ENCODE measurements around the gene TSTD1.

GRCh38 chr1:161086457-161086856 lies 47.7 kb upstream of the TSTD1 start:
- TF ChIP-seq CEBPB (IDR thresholded peaks at IDR 0.05; ENCODE audit: low read depth) (no peak), CTCF (IDR thresholded peaks at IDR 0.05 in 2 of 3, conservative IDR thresholded peaks at IDR 0.05 in 1 of 3; ENCODE audit: borderline replicate concordance in 1 of 3, insufficient read depth in 1 of 3, low read depth in 2 of 3, low read length in 2 of 3) (no peak), SRF (IDR thresholded peaks at IDR 0.05; ENCODE audit: low read depth) (no peak), MAX (IDR thresholded peaks at IDR 0.05) (no peak), REST (IDR thresholded peaks at IDR 0.05; ENCODE audit: low read depth) (no peak), POLR2A (IDR thresholded peaks at IDR 0.05; ENCODE audit: borderline replicate concordance, extremely low read depth, insufficient read depth, insufficient read length) (no peak), YY1 (IDR thresholded peaks at IDR 0.05; ENCODE audit: extremely low read depth, insufficient replicate concordance, low read depth, low read length) (no peak), RAD21 (IDR thresholded peaks at IDR 0.05; ENCODE audit: low read depth) (no peak), POLR2AphosphoS5 (IDR thresholded peaks at IDR 0.05; ENCODE audit: low read depth, low read length) (no peak), SP1 (IDR thresholded peaks at IDR 0.05; ENCODE audit: low read depth) (no peak), EZH2phosphoT487 (IDR thresholded peaks at IDR 0.05; ENCODE audit: borderline replicate concordance) (no peak), SIN3A (IDR thresholded peaks at IDR 0.05; ENCODE audit: low read depth) (no peak)
